ENCODE results near the gene INTS11.

DNA sequence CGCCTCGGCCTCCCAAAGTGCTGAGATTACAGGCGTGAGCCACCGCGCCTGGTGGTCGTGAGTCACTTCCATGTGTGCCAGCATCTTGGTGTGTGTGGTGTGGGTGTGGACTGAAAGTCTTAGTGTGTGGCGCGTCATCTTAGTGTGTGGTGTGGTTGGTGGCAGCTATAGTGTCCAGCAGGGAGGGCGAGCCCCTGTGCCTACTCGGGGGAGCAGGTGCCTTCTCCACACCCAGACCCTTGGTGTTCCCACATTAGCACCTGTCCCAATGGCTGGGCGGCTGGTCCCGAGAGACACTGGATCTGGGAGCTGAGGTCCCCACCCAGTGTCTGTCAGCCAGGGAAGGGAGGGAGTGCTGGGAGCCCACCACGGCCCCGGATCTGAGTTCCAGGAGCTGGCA, 41.5 kb downstream of the INTS11 start:
- no peak for TF ChIP-seq EZH2 (IDR thresholded peaks at IDR 0.05; ENCODE audit: low read depth, unreplicated experiment)
- TF ChIP-seq, protein P1, sequence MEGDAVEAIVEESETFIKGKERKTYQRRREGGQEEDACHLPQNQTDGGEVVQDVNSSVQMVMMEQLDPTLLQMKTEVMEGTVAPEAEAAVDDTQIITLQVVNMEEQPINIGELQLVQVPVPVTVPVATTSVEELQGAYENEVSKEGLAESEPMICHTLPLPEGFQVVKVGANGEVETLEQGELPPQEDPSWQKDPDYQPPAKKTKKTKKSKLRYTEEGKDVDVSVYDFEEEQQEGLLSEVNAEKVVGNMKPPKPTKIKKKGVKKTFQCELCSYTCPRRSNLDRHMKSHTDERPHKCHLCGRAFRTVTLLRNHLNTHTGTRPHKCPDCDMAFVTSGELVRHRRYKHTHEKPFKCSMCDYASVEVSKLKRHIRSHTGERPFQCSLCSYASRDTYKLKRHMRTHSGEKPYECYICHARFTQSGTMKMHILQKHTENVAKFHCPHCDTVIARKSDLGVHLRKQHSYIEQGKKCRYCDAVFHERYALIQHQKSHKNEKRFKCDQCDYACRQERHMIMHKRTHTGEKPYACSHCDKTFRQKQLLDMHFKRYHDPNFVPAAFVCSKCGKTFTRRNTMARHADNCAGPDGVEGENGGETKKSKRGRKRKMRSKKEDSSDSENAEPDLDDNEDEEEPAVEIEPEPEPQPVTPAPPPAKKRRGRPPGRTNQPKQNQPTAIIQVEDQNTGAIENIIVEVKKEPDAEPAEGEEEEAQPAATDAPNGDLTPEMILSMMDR (conservative IDR thresholded peaks at IDR 0.05; ENCODE audit: low read depth in 2 of 2), result no peak
- no peak for TF ChIP-seq ZNF331 (CRISPR knock-in tag; IDR thresholded peaks at IDR 0.05; ENCODE audit: low read depth)

Measured in GM23338 (cell line).